ENCODE data around the gene FPGS. TPM values are rescaled to one million over a fixed set of nuclear protein-coding genes. Genes with fewer than 3 reads are reported as not detected.
"Not testable (repeated sequence)": the region's sequence is repeated elsewhere in the genome, so short reads cannot be mapped to it uniquely, and the experiment has no call there.

FPGS gene, protein sequence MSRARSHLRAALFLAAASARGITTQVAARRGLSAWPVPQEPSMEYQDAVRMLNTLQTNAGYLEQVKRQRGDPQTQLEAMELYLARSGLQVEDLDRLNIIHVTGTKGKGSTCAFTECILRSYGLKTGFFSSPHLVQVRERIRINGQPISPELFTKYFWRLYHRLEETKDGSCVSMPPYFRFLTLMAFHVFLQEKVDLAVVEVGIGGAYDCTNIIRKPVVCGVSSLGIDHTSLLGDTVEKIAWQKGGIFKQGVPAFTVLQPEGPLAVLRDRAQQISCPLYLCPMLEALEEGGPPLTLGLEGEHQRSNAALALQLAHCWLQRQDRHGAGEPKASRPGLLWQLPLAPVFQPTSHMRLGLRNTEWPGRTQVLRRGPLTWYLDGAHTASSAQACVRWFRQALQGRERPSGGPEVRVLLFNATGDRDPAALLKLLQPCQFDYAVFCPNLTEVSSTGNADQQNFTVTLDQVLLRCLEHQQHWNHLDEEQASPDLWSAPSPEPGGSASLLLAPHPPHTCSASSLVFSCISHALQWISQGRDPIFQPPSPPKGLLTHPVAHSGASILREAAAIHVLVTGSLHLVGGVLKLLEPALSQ
- polyA plus RNA-seq (ENCODE audit: insufficient read length in 4 of 4) = 10 to 100 TPM; 40.7 to 55.2 (median 48.9) TPM

DNA sequence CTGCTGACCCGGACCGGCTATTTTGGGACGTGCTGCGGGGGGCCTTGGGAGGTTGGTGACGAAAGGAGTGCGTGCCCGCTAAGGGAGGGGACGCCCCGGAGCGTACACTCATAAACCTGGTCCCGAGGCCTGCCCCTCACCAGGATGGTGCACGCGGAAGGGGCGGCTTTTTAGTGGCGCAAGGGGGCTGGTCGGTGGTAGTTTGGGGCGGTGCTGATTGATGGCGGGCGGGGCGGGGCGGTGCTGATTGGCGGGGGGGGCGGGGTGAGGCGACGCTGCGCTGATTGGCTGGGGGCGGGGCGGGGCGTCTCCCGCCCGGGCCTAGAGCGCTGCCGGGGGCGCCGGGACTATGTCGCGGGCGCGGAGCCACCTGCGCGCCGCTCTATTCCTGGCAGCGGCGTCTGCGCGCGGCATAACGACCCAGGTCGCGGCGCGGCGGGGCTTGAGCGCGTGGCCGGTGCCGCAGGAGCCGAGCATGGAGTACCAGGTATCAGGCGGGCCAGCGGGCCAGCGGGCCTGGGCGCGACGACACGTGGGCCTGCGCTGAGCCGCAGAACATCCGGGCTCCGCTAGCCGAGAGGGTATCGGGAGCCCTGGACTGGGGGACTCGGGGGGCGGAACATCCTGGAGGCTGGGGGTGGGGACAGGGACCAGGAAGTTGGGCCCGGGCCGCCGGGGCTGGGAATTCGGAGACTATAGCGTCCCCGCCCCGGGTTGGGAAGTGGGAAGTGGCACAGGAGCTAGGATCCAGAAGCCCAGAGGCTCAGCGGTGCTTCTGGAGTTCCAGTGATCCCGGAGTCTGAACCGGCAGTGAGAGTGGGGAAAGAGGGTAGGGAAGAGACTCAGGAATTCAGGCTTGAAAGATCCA, at the start of gene FPGS:
Gene FPGS, plus strand, starts transcription at position 307 of the 868 bp plus-strand sequence. Its CDS starts 43 bp downstream, at position 350.
- DNase-seq (ENCODE audit: low read depth in 4 of 4, low spot score in 2 of 4) = peak in 2 of 4 donors; percentile 73 to 79

DNA sequence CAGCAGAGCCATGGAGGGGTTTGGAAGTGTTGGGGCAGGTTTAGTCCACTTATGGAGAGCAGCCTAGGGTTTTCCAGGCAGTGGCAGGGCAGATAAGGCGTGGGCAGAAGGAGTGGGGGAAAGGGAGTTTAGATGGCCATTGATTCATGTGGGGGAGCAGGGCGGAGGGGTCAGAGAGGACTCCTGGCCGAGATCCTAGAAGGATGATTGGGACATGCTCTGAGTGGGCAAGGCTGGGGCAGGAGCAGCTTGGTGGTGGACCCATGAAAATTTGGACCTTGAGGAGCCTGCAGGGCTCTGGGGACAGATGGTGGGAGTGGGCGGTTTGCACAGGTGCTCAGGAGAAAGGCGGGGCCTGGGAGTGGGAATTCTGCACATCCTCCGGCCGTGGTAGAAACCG, 49.5 kb upstream of the FPGS start:
- no peak for DNase-seq (ENCODE audit: low read depth in 4 of 4, low spot score in 2 of 4)

DNA sequence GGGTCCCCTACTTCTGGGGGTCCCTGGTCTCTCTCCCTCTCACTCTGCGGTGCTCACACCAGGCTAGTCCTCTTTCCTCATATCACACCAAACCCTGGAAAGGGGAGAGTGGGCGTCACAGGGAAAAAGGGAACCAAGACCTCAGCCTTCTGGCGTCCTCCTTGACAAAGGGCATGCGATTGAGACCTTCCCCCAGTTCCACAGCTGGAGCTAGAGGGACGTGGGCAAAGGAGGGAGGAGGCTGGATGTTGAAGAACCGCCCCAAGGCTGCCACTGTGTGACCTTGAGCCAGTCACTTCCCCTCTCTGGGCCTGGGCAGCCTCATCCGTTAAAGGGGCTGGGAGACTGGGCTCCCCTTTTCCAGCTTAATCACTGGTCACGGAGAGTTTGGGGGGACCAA, 49.1 kb upstream of the FPGS start:
- no peak for DNase-seq (ENCODE audit: low read depth in 4 of 4, low spot score in 2 of 4)

DNA sequence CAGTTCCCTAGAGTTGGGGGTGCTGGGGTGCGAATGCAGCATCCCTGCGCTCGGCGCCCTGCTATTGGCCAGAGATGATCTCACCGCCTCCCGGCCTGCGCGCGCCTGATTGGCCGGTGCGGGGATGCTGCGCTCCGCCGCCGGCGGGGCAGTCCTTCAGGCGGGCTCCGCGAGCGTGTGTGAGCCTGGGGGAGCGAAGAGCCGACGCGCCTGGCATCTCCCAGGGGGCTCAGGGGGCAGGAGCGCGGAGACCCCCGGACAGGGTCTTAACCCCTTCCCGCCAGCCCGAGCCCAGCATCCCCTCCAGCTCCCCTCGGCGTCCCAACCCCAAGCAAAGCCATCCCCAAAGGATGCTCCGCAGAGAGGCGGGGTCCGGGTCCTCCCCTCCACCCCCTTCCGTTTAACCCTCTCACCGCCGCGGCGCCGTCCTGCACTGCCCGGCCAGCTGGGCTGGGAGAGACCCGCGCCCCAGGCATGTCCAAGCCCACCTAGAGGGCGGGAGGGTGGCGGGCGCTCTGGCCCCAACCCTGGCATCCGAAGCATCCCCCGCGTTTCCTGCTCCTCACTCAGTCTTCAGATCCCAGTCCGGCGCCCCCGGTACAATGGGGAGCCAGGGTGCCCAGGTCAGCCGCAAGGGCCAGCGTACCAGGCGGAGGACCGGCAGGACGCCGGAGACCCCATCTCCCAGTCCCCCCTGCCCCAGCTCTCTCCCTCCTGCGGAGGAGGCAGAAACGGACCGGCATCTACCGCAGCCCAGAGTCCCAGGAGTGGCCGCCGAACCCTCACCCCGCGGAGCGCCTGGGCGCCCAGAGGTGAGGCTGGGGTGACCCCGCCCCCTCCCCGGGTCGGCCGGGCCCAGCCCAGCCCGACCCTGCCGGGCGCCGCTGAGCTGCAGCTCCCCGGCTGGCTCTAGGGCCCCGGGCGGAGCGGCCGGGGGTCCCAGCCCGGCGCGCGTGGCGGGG, 48.3 kb upstream of the FPGS start:
- no peak for DNase-seq (ENCODE audit: low read depth in 4 of 4, low spot score in 2 of 4)

DNA sequence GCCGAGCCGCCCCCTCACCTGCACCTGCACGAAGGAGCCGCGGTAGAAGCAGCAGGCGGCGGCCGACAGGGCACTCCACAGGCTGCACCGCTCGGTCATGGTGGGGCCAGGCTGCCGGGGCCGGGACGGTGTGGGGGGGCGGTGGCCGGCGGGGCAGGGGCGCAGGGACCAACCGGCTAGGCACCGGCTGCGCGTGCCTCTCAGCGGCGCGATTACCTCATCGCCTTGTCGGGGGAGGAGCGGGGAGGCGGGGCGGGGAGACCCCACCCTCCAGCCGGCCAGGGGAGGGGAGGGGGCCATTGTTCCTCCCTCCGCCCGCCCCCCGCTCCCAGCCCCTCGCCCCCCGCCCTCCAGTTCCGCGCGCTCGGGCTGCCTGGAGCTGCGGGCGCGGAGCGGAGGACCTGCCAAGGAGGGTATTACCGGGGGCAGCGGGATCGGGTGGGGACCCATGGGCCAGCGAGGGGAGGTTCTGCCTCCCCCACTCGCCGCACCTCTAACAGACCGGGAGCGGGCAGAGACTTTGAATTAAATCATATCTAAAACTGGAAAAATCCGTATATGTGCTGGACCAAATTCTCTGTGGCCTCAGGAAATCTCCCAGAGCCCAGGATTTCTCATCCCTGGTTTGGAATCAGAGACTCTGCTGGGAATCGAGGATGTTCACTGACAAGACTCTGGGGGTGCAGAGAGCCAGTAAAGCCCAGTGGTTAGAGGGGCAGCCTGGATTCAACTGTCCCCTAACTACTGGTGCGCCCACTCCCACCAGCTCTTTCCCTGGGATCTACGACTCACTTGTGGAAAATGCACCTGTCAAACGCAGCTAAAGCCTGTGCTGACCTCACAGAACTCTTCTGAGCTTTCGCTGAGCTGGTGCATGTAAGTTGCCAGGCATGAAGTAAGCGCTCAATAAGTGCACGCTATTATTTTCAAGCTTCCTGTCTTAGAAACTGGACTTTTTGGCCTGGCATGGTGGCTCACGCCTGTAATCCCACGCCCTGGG, 47.3 kb upstream of the FPGS start:
- no peak for DNase-seq (ENCODE audit: low read depth in 4 of 4, low spot score in 2 of 4)

DNA sequence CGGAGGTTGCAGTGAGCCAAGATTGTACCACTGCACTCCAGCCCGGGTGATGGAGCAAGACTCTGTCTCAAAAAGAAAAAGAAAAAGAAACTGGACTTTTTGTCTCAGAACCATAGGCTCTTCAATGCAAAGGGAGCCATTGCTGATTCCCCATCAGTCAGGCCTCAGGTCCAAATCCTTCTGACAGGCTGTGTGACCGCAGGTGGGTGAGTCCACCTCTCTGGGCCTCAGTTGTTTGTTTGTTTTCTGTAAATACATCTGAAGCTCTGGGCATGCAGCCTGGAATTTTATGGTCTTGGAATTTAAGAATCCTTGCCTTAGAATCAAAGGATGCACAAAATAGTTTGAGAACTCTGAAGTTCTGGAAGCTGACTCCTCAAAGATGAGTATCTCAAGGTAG, 46.4 kb upstream of the FPGS start:
- no peak for DNase-seq (ENCODE audit: low read depth in 4 of 4, low spot score in 2 of 4)

DNA sequence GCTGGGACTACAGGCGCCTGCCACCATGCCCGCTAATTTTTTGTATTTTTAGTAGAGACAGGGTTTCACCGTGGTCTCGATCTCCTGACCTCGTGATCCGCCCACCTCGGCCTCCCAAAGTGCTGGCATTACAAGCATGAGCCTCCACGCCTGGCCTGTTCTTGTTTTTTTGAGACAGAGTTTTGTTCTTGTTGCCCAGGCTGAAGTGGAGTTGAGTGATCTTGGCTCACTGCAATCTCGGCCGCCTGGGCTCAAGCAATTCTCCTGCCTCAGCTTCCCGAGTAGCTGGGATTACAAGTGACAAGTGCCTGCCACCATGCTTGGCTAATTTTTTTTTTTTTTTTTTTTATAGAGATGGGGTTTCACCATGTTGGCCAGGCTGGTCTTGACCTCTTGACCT, 45.9 kb upstream of the FPGS start:
- DNase-seq (ENCODE audit: low read depth in 4 of 4, low spot score in 2 of 4) = not testable (repeated sequence)

DNA sequence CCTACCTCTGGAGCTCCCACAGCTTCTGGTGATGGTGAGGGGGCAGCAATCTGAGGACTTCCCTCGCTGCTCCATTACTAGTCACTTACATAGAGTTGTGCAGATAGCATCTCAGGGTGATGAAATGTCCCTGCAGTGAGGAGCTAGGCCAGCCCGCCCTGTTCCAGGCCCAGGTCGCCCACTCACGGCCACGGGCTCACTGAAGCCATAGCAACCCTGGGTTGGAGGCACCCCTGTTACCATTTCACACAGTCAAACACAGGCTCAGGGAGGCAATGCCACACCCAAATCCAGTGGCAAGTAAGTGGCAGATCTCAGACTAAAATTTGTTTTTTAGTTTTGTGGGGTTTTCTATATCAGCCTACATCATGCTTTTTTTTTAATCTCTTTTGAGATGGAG, 43.8 kb upstream of the FPGS start:
- no peak for DNase-seq (ENCODE audit: low read depth in 4 of 4, low spot score in 2 of 4)

DNA sequence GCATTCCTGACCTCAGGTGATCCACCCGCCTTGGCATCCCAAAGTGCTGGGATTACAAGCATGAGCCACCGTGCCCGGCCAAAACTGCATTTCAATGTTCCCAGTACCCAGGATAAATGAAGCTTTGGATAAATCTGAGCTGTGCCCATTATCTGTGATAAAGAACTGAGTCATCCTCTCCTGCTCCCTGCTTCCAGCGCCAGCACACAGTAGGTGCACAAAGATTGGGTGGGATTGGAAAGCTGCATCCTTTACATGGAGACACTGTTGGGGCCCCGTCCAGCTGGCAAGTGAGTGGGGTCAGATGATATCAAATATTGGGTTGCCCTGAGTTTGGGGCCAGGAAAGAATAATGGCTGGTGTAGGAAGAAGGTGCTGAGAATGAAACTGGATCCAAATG, 41.6 kb upstream of the FPGS start:
- DNase-seq (ENCODE audit: low read depth in 4 of 4, low spot score in 2 of 4) = no peak

DNA sequence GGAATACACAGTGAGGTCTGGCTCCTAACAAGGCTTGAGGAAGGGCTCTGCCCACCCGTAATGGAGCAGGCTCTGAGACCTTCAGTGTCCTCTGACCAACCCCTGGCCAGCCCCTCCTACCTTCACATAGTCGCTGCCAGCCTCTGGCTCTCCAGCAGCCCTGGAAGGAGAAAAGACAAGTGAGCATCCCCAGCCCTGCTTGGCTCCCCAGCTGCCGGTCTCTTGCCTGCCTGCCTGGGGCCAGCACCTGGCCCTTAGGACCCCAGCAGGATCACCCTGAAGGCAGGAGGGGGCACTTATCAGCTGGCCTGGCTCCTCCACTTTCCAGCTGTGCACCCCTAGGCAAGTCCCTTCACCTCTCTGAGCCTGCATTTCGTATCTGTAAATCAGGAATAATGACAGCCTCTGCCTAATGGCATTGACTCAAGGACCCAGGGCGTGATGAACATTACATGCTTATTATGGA, 41.2 kb upstream of the FPGS start:
- DNase-seq (ENCODE audit: low read depth in 4 of 4, low spot score in 2 of 4) = no peak

DNA sequence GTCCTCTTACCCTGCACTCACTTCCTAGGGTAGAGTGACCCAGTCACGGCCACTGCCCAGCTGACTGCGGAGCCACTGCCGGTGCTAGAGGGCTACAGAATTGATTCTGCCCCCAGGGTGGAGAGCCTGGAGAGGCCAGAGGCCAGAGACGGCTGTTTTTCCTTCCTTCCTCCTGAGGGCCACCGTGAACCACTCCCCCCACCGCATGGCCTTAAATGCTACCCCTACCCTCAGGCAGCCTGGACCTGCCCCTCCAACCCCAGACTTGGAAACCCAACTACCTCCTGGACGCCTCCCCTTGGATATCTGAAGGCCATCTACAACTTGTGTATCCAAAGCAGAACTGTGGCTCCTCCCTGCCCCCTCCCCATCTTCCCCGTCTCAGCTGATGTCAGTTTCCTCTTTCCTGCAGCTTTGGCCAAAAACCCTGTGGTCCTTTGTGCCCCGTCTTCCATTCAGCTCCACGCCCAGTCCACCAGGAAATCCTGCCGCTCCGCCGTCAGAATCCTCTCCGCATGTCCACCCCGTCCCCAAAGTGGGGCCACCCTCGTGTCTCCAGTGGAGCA, 40.5 kb upstream of the FPGS start:
- no peak for DNase-seq (ENCODE audit: low read depth in 4 of 4, low spot score in 2 of 4)

DNA sequence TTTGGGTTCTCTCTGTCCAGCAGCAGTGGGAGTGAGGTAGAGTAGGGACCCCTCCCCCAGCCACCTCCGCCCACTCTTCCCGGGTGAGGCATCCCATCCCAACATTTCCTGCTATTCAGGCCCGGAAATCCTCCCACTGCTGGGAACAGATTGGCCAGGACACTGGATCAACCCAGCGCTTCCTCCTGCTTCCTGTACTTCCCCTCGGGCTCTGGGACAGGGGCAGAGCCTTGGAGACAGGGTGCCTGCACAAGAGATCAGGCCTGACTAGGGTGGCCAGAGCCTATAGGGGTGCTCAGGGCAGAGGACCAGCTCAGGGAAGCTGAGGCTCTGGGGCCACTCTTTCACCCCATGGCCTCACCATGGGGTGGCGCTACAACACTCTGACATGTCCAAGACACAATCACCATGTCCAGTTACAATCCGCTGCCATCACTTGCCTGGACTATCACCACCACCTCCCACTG, 38.7 kb upstream of the FPGS start:
- no peak for DNase-seq (ENCODE audit: low read depth in 4 of 4, low spot score in 2 of 4)

DNA sequence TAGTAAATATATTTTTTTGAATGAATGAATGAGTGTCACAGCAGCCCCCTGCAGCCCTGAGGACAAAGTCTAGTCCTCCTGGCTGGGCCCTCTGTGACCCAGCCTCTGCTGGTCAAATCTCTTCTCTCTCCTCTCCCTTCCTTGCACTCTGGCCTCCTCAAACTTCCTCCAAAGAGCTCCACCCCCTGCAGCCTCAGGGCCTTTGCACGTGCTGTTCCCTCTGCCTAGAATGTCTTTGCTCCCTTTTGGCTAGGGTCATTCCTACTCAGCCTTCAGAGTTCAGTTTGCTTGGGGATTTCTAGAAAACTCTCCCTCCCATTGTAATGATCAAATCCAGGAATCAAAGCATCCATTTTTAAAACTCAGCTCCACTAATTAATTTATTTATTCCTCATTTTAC, 37.3 kb upstream of the FPGS start:
- no peak for DNase-seq (ENCODE audit: low read depth in 4 of 4, low spot score in 2 of 4)

DNA sequence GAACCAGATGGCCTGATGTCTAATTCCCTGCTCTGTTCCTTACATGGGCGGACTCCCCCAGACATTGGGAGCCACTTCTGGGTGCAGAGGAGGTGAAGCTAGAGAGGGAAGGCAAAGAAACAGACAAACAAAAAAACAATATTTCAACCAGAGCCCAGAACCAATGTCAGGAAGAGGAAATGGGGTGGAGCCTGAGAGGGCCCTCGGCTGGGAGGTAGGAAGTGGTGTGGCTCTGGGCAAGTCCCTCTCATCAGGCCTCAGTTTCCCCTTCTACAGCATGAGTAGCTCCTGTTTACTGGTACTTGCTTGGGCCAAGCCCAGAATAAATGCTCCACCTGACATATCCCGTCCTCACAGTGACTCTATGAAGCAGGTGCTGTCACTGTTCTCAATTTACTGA, 35.3 kb upstream of the FPGS start:
- DNase-seq (ENCODE audit: low read depth in 4 of 4, low spot score in 2 of 4) = no peak

DNA sequence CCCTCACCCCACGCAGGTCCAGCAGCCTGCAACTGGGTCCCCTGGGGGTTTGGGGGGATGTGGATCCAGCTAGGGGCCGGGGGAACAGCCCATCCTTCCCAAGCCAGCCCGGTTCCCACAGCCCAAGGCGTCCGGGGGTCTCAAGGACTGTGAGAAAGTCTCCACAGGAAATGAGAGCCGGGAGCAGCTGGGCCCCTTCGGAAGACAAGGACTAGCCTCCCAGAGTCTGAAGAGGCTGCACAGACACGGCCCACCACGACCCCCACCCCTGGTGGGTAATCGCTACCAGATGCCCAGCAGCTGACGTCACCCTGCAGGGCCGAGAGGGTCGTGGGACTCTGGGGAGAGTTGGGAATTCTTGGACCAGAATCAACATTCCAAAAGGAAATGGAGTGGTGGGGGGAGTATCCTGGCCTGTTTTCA, 34.8 kb upstream of the FPGS start:
- DNase-seq (ENCODE audit: low read depth in 4 of 4, low spot score in 2 of 4) = peak in 1 of 4 donors; percentile 51

DNA sequence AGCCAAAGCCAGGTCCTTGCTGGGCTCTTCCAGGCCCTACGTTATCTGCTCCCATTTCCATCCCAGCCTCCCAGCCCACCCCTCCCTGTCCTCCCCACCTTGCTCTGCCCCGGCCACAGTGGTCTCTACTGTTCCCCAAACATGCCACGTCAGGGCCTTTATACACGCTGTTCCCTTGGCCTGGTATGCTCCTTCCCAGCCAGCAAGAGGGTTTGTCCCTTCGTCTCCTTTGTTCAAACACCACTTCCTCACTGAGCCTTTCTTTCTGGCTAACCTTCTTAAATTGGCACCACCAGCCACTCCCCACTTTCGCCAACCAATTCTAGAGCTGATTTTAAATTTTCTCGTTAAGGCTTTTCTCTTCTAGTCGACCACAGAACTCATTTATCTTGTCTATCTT, 34.0 kb upstream of the FPGS start:
- DNase-seq (ENCODE audit: low read depth in 4 of 4, low spot score in 2 of 4) = no peak

DNA sequence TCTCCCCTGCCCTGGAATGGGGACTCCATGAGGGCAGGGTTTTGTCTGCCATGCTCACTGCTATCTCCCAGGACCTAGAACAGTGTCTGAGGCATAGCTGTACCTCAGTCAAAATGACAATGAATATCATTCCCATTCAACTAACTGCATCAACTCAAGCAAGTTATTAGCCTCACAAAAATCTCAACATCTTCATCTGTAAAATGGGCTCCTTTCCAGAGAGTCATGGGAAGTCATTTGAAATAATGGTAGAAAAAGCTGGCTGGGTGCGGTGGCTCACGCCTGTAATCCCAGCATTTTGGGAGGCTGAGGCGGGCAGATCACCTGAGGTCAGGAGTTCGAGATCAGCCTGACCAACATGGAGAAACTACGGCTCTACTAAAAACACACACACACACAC, 33.6 kb upstream of the FPGS start:
- no peak for DNase-seq (ENCODE audit: low read depth in 4 of 4, low spot score in 2 of 4)

DNA sequence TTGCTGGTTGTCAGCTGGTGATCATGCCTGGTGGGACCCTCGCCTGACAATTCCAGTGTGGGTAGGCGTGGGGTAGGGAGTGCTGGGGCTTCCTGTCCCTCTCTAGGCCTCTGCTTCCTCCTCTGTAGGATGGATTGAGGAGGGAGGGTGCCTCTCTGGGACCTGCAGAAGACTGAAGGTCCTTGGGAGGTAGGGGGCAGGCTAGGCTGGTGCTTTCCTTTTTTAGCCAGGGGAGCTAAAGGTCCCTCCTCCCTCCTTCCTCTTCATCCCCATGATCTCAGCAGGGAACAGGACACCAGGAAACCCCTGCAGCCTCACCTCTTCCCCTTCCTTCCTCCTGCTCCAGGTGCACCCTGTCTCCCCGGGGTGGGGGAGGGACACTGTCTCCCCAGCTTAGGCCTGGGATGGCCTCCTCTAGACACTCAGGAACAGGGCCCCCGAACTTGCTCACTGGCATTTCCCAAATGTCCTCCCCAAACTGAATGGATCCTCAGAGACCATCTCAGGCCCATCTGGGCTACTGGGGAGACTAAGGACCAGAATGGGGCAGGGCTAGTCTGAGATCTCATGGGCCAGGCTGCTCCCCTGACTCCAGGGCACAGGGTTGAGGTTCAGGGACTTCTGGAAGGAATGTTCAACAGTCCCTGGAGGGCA, 32.6 kb upstream of the FPGS start:
- DNase-seq (ENCODE audit: low read depth in 4 of 4, low spot score in 2 of 4) = no peak
